Progenitor cell of endocrine pancreas (in vitro differentiated cells): ENCODE results near the gene COL1A2. TPM values are rescaled to one million over a fixed set of nuclear protein-coding genes. Genes with fewer than 3 reads are reported as not detected.

Experiments
- DNase-seq: peaks from one replicate; pipeline ENCODE4 v3.0.0; 2021; ENCODE audit warnings: low spot score; ENCODE audit not compliant: unreplicated experiment
- H3K27ac Mint-ChIP-seq: 2 replicates; pipeline ENCODE4 v1.8.0; 2021; ENCODE audit warnings: mild to moderate bottlenecking, moderate library complexity, mixed read lengths
- H3K27me3 Mint-ChIP-seq: 2 replicates; pipeline ENCODE4 v1.8.0; 2021; ENCODE audit warnings: mixed read lengths
- H3K36me3 Mint-ChIP-seq: 2 replicates; pipeline ENCODE4 v1.8.0; 2022; ENCODE audit warnings: mixed read lengths; ENCODE audit not compliant: insufficient read depth
- H3K4me1 Mint-ChIP-seq: 2 replicates; pipeline ENCODE4 v1.8.0; 2021; ENCODE audit warnings: low read depth, mixed read lengths
- H3K4me3 Mint-ChIP-seq: 2 replicates; pipeline ENCODE4 v1.8.0; 2021; ENCODE audit warnings: low read depth, mild to moderate bottlenecking, moderate library complexity, mixed read lengths
- H3K9me3 Mint-ChIP-seq: 2 replicates; pipeline ENCODE4 v1.8.0; 2021; ENCODE audit warnings: low read depth, mixed read lengths
- total RNA-seq: library from RNA; stranded (reverse); gene quantifications from 2 replicates; pipeline ENCODE4 v1.2.1, GENCODE V29; 2021
- TF ChIP-seq, protein P1 (sequence below): fragments of 200-600 bp; sonication (generic); IDR thresholded peaks from one replicate; pipeline ENCODE4 v1.5.0; 2021; ENCODE audit warnings: antibody characterized with exemption, mild to moderate bottlenecking; ENCODE audit not compliant: unreplicated experiment

The COL1A2 gene
- total RNA-seq, 1 donor from 2014 or later, result 14.8 TPM

DNA sequence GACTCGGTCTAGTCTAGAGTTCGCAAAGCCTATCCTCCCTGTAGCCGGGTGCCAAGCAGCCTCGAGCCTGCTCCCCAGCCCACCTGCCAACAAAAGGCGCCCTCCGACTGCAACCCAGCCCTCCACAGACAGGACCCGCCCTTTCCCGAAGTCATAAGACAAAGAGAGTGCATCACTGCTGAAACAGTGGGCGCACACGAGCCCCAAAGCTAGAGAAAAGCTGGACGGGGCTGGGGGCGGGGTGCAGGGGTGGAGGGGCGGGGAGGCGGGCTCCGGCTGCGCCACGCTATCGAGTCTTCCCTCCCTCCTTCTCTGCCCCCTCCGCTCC is 622 bp upstream of the COL1A2 start:
- H3K36me3 Mint-ChIP-seq, result no peaks in the 10 kb centered on the region
- peaks cover 9% of the 10 kb centered on the region for H3K4me1 Mint-ChIP-seq
- TF ChIP-seq, protein P1, sequence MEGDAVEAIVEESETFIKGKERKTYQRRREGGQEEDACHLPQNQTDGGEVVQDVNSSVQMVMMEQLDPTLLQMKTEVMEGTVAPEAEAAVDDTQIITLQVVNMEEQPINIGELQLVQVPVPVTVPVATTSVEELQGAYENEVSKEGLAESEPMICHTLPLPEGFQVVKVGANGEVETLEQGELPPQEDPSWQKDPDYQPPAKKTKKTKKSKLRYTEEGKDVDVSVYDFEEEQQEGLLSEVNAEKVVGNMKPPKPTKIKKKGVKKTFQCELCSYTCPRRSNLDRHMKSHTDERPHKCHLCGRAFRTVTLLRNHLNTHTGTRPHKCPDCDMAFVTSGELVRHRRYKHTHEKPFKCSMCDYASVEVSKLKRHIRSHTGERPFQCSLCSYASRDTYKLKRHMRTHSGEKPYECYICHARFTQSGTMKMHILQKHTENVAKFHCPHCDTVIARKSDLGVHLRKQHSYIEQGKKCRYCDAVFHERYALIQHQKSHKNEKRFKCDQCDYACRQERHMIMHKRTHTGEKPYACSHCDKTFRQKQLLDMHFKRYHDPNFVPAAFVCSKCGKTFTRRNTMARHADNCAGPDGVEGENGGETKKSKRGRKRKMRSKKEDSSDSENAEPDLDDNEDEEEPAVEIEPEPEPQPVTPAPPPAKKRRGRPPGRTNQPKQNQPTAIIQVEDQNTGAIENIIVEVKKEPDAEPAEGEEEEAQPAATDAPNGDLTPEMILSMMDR, result no peak
- peak overlapping the region; percentile 75 for H3K4me3 Mint-ChIP-seq
- no peak overlapping the region for H3K27ac Mint-ChIP-seq
- no peak for DNase-seq
- H3K9me3 Mint-ChIP-seq, result no peaks in the 10 kb centered on the region
- H3K27me3 Mint-ChIP-seq, result peaks cover 23% of the 10 kb centered on the region

DNA sequence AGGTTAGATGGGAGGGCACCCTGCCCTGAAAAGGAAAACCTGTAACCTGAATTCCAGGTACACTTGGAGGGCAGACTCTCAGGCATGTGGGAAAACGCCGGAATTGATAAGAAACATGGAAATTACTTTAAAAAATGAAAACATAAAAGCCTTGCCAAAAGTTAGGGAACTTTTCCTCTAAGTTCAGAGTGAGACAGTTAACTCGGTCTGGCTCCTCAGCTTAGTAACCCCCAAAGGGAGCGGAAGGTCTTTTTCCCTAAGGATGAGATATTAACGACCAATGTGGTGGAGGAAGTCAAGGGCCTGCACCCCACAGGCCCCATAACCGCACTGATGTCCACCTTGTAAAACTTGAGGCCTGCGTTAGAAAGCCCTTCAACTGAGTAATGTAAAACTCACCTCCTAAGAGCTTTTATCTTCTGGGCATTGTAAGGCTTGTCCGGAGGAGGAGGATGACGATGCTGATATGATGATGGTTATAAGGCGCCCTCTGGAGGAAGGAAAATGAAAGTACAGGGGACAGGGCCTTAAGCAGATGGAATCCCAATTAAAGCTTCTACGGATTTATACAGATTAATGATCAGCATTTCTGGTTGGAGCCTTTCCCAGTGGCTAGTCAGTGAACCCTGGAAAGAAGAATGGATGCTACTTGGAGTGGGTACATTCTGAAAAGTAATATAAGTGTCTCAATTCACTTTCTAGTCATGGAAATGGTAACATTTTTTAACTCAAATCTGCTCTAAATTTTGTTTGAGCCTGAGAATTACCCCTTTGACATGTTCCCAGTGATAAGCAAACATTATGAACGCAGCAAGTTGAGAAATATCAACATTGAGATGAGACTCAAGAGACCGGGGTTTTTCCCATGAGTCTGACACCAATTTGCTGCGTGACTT is 694 bp downstream of the COL1A2 start:
- TF ChIP-seq, protein P1, result peak; percentile 79
- Mint-ChIP-seq H3K9me3 (no peaks in the 10 kb centered on the region), H3K4me1 (peaks cover 9% of the 10 kb centered on the region), H3K4me3 (peak overlapping the region; percentile 75), H3K27me3 (peaks cover 13% of the 10 kb centered on the region), H3K36me3 (no peaks in the 10 kb centered on the region), H3K27ac (no peak overlapping the region)
- no peak for DNase-seq

DNA sequence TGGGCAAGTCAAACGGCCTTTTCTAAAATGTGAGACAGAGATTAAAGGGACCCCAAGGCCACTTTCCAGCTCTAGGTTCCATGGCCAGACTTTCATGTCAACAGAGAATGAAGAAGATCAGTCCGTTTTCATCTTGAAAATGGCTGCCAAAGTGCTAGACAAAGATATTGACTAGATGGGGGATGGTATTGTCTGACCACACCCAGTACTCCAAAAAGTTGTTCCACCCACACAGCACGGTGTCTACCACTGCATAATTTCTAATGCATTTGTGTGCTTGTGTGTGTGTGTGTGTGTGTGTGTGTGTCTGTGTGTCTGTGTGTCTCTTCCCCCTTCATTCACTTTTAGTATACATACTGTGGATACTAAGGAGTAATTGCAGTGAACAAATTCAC is 1.3 kb downstream of the COL1A2 start:
- Mint-ChIP-seq H3K4me3 (no peak overlapping the region), H3K27ac (no peak overlapping the region), H3K27me3 (peaks cover 13% of the 10 kb centered on the region), H3K4me1 (peaks cover 9% of the 10 kb centered on the region), H3K9me3 (no peaks in the 10 kb centered on the region), H3K36me3 (no peaks in the 10 kb centered on the region)
- no peak for DNase-seq
- TF ChIP-seq, protein P1, result no peak

DNA sequence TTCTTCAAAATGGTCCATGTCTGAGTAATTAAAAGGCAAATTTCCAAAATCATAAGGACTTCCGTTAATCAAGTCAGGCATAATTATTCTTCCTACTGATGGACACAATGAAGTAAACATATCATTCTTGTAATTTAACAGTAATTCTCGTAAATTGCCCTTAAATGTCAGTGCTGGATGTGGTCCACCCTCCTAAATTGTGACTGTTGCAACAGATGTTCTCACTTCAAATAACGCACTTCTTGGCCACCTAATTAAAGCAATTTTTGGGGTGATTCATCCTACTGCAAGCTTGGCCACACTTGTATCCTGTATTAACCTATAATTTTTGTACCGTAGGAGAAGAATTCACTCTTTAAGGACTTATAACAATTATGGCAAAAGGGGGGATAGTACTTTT is 1.9 kb downstream of the COL1A2 start:
- TF ChIP-seq, protein P1, result no peak
- H3K36me3 Mint-ChIP-seq, result no peaks in the 10 kb centered on the region
- H3K9me3 Mint-ChIP-seq, result no peaks in the 10 kb centered on the region
- no peak overlapping the region for H3K27ac Mint-ChIP-seq
- H3K27me3 Mint-ChIP-seq, result peaks cover 13% of the 10 kb centered on the region
- DNase-seq, result no peak
- no peak overlapping the region for H3K4me3 Mint-ChIP-seq
- peaks cover 9% of the 10 kb centered on the region for H3K4me1 Mint-ChIP-seq

DNA sequence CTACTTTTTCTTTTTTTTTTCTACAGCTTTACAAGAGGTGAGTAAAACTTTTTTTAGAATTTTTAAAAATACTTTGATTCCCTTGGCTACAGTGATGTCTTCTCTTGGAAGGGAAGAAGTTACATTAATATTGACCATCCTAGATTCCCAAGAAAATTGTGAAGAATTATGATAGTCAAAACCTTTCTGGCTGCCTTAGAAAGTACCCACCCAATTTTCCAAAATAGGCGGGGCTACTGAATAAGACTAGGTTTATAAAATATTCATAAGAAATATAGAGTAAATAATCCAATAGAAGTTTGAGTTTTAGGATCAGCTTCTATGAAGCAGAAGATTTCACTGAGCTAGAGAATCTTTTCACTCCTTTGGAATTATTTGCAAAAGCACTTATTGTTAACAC is 3.0 kb downstream of the COL1A2 start:
- DNase-seq, result no peak
- TF ChIP-seq, protein P1, result no peak
- Mint-ChIP-seq H3K27me3 (peaks cover 13% of the 10 kb centered on the region), H3K9me3 (no peaks in the 10 kb centered on the region), H3K36me3 (no peaks in the 10 kb centered on the region), H3K4me1 (peaks cover 7% of the 10 kb centered on the region), H3K27ac (no peak overlapping the region), H3K4me3 (no peak overlapping the region)
